SK-N-SH (cell line): ENCODE results near the gene RASGEF1C.

Experiments used
- CHD2 ChIP-seq: fragments of 150-350 bp; IDR thresholded peaks from 2 replicates; pipeline ENCODE4 v1.6.1; 2018; ENCODE audit warnings: low read length; ENCODE audit not compliant: partially characterized antibody
- EZH2phosphoT487 ChIP-seq: fragments of 200-600 bp; sonication (generic); IDR thresholded peaks from 2 replicates; pipeline ENCODE4 v1.6.1; 2017; ENCODE audit warnings: low read depth, mixed run types, mild to moderate bottlenecking, antibody characterized with exemption, moderate library complexity, borderline replicate concordance
- MEF2A ChIP-seq: IDR thresholded peaks from 2 replicates; pipeline ENCODE4 v1.4.0; 2012; ENCODE audit warnings: low read depth, borderline replicate concordance
- NFIC ChIP-seq: IDR thresholded peaks from 2 replicates; pipeline ENCODE4 v1.4.0; 2012; ENCODE audit warnings: borderline replicate concordance
- POLR2AphosphoS5 ChIP-seq: IDR thresholded peaks from 2 replicates; pipeline ENCODE4 v1.6.1; 2012; ENCODE audit warnings: low read depth, low read length
- RFX5 ChIP-seq: IDR thresholded peaks from 2 replicates; pipeline ENCODE4 v1.6.1; 2012; ENCODE audit warnings: mild to moderate bottlenecking, improper control_type of control experiment, low read length
- SIN3A ChIP-seq: IDR thresholded peaks from 2 replicates; pipeline ENCODE4 v1.6.1; 2012; ENCODE audit warnings: low read depth, mild to moderate bottlenecking, low read length, moderate library complexity, borderline replicate concordance
- TAF1 ChIP-seq: IDR thresholded peaks from 2 replicates; pipeline ENCODE4 v1.6.1; 2012; ENCODE audit warnings: low read depth, mild to moderate bottlenecking, low read length, moderate library complexity, borderline replicate concordance
- TF ChIP-seq, protein P1 (sequence below): fragments of 200-600 bp; sonication (generic); IDR thresholded peaks from 2 replicates; pipeline ENCODE4 v1.6.1; 2017; ENCODE audit warnings: antibody characterized with exemption, mild to moderate bottlenecking, moderate library complexity
- TF ChIP-seq, protein P2 (sequence below): IDR thresholded peaks from 2 replicates; pipeline ENCODE4 v1.4.0; 2012; ENCODE audit warnings: low read depth
- TF ChIP-seq, protein P3 (sequence below): IDR thresholded peaks from 2 replicates; pipeline ENCODE4 v1.4.0; 2012; ENCODE audit warnings: low read depth, borderline replicate concordance

DNA sequence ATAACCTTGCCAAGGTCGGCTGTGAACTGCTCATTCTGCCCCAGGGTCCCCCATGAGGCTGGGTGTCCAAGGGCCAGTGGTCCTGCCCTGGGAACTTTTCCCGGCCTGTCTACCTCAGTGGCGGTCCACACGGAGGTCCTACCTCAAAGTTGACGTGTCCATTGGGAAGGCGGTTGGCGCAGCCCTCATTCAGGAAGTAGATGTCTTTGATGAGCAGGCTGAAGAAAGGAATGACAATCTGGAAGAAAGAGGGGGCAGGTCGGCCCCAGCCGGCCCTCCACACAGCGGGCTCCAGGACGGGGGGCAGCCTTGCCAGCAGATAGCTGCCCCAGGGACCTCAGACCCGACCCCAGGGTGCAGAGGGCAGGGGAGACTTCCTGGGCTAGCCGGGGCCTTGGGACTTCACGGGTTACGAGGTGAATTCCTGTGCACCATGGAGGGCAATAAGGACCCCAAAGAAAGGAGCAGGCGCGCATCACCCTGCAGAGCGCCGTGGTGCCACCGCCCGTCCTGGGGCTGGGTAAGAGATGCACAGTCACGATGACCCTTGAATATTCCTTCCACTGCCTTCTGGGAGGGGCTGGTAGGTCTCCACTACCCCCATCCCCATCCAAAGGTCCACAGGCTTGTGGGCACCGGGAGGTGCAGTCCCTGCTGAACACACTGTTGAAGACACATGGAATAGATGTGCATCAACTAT, 94.6 kb downstream of the RASGEF1C start:
- TF ChIP-seq EZH2phosphoT487 (no peak), CHD2 (no peak), SIN3A (no peak), MEF2A (no peak), NFIC (no peak), TAF1 (no peak), POLR2AphosphoS5 (no peak), RFX5 (no peak)
- TF ChIP-seq, protein P1, sequence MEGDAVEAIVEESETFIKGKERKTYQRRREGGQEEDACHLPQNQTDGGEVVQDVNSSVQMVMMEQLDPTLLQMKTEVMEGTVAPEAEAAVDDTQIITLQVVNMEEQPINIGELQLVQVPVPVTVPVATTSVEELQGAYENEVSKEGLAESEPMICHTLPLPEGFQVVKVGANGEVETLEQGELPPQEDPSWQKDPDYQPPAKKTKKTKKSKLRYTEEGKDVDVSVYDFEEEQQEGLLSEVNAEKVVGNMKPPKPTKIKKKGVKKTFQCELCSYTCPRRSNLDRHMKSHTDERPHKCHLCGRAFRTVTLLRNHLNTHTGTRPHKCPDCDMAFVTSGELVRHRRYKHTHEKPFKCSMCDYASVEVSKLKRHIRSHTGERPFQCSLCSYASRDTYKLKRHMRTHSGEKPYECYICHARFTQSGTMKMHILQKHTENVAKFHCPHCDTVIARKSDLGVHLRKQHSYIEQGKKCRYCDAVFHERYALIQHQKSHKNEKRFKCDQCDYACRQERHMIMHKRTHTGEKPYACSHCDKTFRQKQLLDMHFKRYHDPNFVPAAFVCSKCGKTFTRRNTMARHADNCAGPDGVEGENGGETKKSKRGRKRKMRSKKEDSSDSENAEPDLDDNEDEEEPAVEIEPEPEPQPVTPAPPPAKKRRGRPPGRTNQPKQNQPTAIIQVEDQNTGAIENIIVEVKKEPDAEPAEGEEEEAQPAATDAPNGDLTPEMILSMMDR = no peak
- TF ChIP-seq, protein P2, sequence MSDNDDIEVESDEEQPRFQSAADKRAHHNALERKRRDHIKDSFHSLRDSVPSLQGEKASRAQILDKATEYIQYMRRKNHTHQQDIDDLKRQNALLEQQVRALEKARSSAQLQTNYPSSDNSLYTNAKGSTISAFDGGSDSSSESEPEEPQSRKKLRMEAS = no peak
- TF ChIP-seq, protein P3, sequence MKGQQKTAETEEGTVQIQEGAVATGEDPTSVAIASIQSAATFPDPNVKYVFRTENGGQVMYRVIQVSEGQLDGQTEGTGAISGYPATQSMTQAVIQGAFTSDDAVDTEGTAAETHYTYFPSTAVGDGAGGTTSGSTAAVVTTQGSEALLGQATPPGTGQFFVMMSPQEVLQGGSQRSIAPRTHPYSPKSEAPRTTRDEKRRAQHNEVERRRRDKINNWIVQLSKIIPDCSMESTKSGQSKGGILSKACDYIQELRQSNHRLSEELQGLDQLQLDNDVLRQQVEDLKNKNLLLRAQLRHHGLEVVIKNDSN = no peak
